ENCODE data around the gene ADGRA3. TPM values are rescaled to one million over a fixed set of nuclear protein-coding genes. Genes with fewer than 3 reads are reported as not detected.

The ADGRA3 gene
- total and polyA plus RNA-seq, 8 donors, result 13.4 to 27.4 (median 17.6) TPM

GRCh38 chr4:22534374-22534773, 18.5 kb upstream of the ADGRA3 start:
- H3K9me3 ChIP-seq, result no peaks in the 10 kb centered on the region
- DNase-seq, result no peak
- no peaks in the 10 kb centered on the region for H3K4me1 ChIP-seq
- H3K27ac ChIP-seq, result no peak overlapping the region
- H3K36me3 ChIP-seq, result no peaks in the 10 kb centered on the region
- intact Hi-C loops (cut with DNase I), result no loop called here
- no peaks in the 10 kb centered on the region for H3K27me3 ChIP-seq
- no peak overlapping the region for H3K4me3 ChIP-seq
- 65 to 81% methylated on average over 1 of the region's 1 CpG for WGBS, 2 donors
- TF ChIP-seq CTCF (IDR thresholded peaks at IDR 0.05), result no peak
- ATAC-seq, result no peak
- FAIRE-seq, result no peak

DNA sequence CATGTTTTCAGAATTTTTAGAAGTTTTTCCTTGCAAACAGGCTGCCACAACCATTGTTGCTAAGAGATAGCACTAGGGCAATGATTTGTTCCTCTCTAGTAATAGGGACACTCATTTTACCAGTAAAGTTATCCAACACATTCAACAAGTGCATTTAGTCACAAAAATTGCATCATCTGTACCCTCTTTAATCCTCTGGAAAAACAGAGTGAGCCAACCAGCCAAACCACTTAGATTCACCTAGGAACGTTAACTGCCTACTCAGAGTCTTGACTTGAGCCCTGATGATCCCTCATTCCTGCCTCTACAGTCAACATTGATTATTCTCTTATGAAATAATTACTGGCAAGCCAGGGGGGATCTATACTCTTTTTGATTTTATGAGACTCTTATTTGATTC, 17.0 kb upstream of the ADGRA3 start:
- ATAC-seq (no peak), DNase-seq (no peak), FAIRE-seq (no peak)
- intact Hi-C loops (cut with DNase I), result no loop called here
- Histone ChIP-seq H3K9me3 (no peaks in the 10 kb centered on the region), H3K4me3 (no peak overlapping the region), H3K4me1 (no peaks in the 10 kb centered on the region), H3K27ac (no peak overlapping the region), H3K27me3 (no peaks in the 10 kb centered on the region), H3K36me3 (no peaks in the 10 kb centered on the region)
- TF ChIP-seq CTCF (IDR thresholded peaks at IDR 0.05), result no peak
- 79 to 82% methylated on average over 1 of the region's 1 CpG for WGBS, 2 donors

- H3K9me3 ChIP-seq, result no peaks in the 10 kb centered on the region
- FAIRE-seq (no peak), ATAC-seq (no peak), DNase-seq (no peak)
- no peak overlapping the region for H3K27ac ChIP-seq
- H3K27me3 ChIP-seq, result no peaks in the 10 kb centered on the region
- H3K4me1 ChIP-seq, result no peaks in the 10 kb centered on the region
- WGBS, 2 donors, result 55 to 66% methylated on average over 1 of the region's 1 CpG
- H3K4me3 ChIP-seq, result no peak overlapping the region
- no peak for TF ChIP-seq CTCF (IDR thresholded peaks at IDR 0.05)
- no peaks in the 10 kb centered on the region for H3K36me3 ChIP-seq
- intact Hi-C loops (cut with DNase I), result no loop called here
Observed at GRCh38 chr4:22532117-22532516, 16.3 kb upstream of the ADGRA3 start.

DNA sequence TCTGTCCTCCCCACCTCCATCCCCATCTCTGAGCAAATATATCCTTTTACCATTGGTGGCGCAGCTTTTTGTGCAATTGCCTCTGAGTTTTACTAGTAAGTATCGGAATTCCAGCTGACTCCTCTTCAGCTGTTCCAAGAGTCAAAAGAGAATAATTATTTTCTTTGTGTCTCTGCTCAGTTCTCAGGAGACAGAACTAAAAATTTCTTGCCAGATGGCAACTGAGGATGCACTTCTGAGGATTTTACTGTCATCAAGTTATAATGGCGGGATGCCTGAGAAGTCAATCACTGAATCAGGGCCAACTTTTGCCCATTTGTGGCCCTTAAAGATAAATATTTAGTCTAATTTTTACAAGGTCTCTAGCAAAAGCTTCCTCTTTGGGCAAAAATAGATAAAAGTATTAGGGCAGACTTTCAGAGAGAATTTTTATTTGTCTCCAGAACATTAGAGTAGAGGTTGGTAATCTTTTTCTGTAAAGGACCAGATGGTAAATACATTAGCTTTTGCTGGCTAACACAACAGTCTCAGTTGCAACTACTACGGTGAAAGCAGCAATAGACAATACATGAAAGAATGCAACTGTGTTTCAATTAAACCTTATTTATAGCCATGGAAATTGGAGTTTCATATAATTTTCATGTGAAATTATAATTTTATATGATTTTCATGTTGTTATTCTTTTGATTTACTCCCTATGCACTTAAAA, 15.6 kb upstream of the ADGRA3 start:
- DNase-seq (no peak), FAIRE-seq (no peak), ATAC-seq (no peak)
- intact Hi-C loops (cut with DNase I), result no loop called here
- H3K36me3 ChIP-seq, result no peaks in the 10 kb centered on the region
- H3K27me3 ChIP-seq, result no peaks in the 10 kb centered on the region
- H3K27ac ChIP-seq, result no peak overlapping the region
- H3K9me3 ChIP-seq, result no peaks in the 10 kb centered on the region
- no peaks in the 10 kb centered on the region for H3K4me1 ChIP-seq
- no peak for TF ChIP-seq CTCF (IDR thresholded peaks at IDR 0.05)
- H3K4me3 ChIP-seq, result no peak overlapping the region
- WGBS, 2 donors, result 63 to 93% methylated on average over 4 of the region's 4 CpGs

DNA sequence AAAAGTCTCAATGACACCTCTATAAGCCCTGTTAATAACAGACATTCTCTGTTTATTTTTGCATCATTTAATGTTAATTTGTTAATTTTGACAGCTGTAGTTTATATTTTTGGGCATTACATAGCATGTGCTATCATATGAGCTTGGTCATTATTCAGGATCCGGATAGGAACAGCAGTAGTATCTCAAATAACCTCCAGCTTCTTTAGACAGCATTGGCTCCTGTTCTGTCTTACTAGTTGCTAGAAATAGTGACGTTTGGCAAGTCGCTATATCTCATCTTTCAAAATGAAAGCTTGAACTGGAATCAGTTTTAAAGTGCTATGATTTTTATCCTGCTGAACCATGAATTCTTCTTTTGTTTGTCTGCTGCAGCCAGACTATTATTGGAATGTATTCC, 9.0 kb upstream of the ADGRA3 start:
- intact Hi-C loops (cut with DNase I), result no loop called here
- 49 to 59% methylated on average over 3 of the region's 3 CpGs for WGBS, 2 donors
- no peak overlapping the region for H3K4me3 ChIP-seq

More for the DNA sequence above, 9.0 kb upstream of the ADGRA3 start:
- Histone ChIP-seq H3K4me1 (no peaks in the 10 kb centered on the region), H3K27me3 (no peaks in the 10 kb centered on the region), H3K9me3 (no peaks in the 10 kb centered on the region), H3K36me3 (no peaks in the 10 kb centered on the region), H3K27ac (no peak overlapping the region)
- no peak for ATAC-seq
- no peak for DNase-seq
- FAIRE-seq, result no peak
- TF ChIP-seq CTCF (IDR thresholded peaks at IDR 0.05), result no peak

Data from pancreas (tissue), 10 donors.